A549 (cell line): ENCODE data around the gene SUSD1.
A peak's percentile ranks its signal among the peaks of the same experiment; 100 is the strongest.

ENCODE experiments used
- CHD2 ChIP-seq: fragments of 150-350 bp; IDR thresholded peaks from 2 replicates; pipeline ENCODE4 v1.6.1; 2014; ENCODE audit warnings: low read length; ENCODE audit not compliant: partially characterized antibody
- CTCF ChIP-seq: fragments of >200 bp; sonication (Bioruptor Twin); formaldehyde crosslinking; IDR thresholded peaks from 3 replicates; pipeline ENCODE4 v1.5.1; 2016
- EP300 ChIP-seq, 2 experiments: fragments of >200 bp; sonication (Bioruptor Twin); formaldehyde crosslinking; IDR thresholded peaks; 2 replicates in 1 of 2; 3 replicates in 1 of 2; pipeline ENCODE4 v1.6.1; 2016 to 2017
- KDM1A ChIP-seq: fragments of 200-600 bp; sonication (generic); IDR thresholded peaks from 2 replicates; pipeline ENCODE4 v1.6.1; 2016; ENCODE audit warnings: low read depth, mild to moderate bottlenecking
- KDM5A ChIP-seq: fragments of 200-600 bp; sonication (generic); IDR thresholded peaks from 2 replicates; pipeline ENCODE4 v1.6.1; 2016; ENCODE audit warnings: antibody characterized with exemption, mild to moderate bottlenecking
- POLR2A ChIP-seq: IDR thresholded peaks from 2 replicates; pipeline ENCODE4 v1.6.1; 2012; ENCODE audit warnings: mild to moderate bottlenecking, low read length
- POLR2AphosphoS2 ChIP-seq: conservative IDR thresholded peaks from 2 replicates; pipeline ENCODE4 v1.6.1; 2012; ENCODE audit warnings: low read length, improper control_type of control experiment, inconsistent platforms
- RARB ChIP-seq: fragments of 250-450 bp; sonication (Bioruptor Pico); IDR thresholded peaks from 2 replicates; pipeline ENCODE4 v1.8.0; 2021; ENCODE audit warnings: mild to moderate bottlenecking, moderate library complexity
- SMC3 ChIP-seq: fragments of >200 bp; sonication (Bioruptor Twin); formaldehyde crosslinking; IDR thresholded peaks from 3 replicates; pipeline ENCODE4 v1.6.1; 2018; ENCODE audit warnings: inconsistent platforms

- TF ChIP-seq CHD2 (no peak), EP300 (IDR thresholded peaks at IDR 0.05) (0 out of 5 replicates have a peak, but pooled peaks of 1 of the 2 experiments have one; percentile 1), CTCF (no peak), KDM5A (no peak), POLR2AphosphoS2 (no peak), KDM1A (no peak), POLR2A (peak; percentile 33), SMC3 (peak; percentile 14; the same call in 1 of the 3 replicates), RARB (CRISPR knock-in tag) (no peak)
Measured at GRCh38 chr9:112174965-112175795, at the start of gene SUSD1.
